Omental fat pad (tissue), 4 donors: ENCODE results near the gene SLC27A1. TPM values are rescaled to one million over a fixed set of nuclear protein-coding genes. Genes with fewer than 3 reads are reported as not detected.
A peak's percentile ranks its signal among the peaks of the same experiment; 100 is the strongest.

Source experiments
- ATAC-seq: fragments of 150-250 bp; one replicate; pipeline ENCODE4 v1.9.1; 2016; ENCODE audit warnings: mild to moderate bottlenecking, moderate library complexity; ENCODE audit not compliant: low FRiP score
- DNase-seq: peaks from one replicate; pipeline ENCODE4 v3.0.0-alpha.2; 2019; ENCODE audit warnings: low spot score
- total RNA-seq, 4 donors: library from RNA; depleted of rRNA; stranded (reverse); fragments of >200 nt; gene quantifications; one replicate each; pipeline ENCODE4 v1.1.0, GENCODE V29; 2016
- TF ChIP-seq, protein P1 (sequence below), 3 donors: fragments of 450-650 bp; IDR thresholded peaks; one replicate each; pipeline ENCODE4 v1.5.1; 2016 to 2017; ENCODE audit warnings: antibody characterized with exemption in 3 of 3, mild to moderate bottlenecking in 3 of 3, moderate library complexity in 2 of 3

SLC27A1 gene
- total RNA-seq = 10 to 100 TPM; 26.6 to 52.8 (median 40.4) TPM

DNA sequence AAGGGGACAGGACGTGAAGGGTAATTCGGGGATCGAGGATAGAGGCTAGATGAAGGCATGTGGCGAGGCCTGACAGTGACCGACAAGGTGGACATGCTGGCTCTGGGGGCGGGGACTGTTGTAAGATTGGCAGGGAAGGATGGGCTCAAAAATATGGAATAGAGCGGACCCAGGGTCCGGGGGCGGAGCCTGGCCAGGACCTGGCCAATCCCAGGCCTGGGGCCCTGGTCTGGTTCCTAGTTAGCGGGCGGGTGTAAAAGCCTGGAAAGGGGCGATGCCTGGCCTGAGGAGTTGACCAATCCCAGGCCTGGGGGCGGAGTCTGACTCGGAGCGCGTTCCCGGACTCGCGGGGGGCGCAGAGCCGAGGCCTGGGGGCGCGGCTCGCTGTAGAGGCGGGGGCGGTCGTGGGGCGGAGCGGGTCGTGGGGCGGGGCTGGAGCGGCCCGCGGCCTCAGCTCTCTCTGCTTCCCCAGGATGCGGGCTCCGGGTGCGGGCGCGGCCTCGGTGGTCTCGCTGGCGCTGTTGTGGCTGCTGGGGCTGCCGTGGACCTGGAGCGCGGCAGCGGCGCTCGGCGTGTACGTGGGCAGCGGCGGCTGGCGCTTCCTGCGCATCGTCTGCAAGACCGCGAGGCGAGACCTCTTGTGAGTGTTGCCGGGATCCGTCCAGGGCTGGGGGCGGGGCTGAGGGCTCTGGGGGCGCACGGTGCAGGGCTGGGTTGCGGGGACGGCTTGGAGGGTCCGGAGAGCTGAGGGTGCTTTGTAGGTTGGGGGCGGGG lies at the start of gene SLC27A1:
TSS of gene SLC27A1 (plus strand) at position 457 of the 774 bp plus-strand sequence. CDS start at position 474, 17 bp downstream.
- TF ChIP-seq, protein P1, sequence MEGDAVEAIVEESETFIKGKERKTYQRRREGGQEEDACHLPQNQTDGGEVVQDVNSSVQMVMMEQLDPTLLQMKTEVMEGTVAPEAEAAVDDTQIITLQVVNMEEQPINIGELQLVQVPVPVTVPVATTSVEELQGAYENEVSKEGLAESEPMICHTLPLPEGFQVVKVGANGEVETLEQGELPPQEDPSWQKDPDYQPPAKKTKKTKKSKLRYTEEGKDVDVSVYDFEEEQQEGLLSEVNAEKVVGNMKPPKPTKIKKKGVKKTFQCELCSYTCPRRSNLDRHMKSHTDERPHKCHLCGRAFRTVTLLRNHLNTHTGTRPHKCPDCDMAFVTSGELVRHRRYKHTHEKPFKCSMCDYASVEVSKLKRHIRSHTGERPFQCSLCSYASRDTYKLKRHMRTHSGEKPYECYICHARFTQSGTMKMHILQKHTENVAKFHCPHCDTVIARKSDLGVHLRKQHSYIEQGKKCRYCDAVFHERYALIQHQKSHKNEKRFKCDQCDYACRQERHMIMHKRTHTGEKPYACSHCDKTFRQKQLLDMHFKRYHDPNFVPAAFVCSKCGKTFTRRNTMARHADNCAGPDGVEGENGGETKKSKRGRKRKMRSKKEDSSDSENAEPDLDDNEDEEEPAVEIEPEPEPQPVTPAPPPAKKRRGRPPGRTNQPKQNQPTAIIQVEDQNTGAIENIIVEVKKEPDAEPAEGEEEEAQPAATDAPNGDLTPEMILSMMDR (IDR thresholded peaks at IDR 0.05) = no peak
- ATAC-seq = peak; percentile 96
- peak; percentile 95 for DNase-seq

DNA sequence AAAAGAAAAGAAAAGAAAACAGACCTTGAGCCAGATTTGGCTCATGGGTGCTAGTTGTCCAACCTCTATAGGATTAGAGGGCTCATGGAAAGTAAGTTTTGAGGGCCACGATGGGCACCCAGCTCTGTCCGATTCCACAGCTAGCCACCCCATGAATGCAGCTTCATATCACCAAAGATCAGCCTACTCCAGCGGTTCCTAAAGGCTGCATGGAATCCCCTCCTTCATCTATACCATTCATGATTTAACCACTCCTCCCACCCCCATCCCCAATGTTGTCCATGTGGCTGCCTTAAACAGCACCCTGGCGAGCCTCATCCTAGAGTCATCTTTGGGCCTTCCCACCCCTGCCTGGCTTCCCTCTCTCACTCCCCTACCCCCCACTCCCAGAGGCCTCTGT lies 48.4 kb upstream of the SLC27A1 start:
- DNase-seq (no peak), ATAC-seq (no peak)

DNA sequence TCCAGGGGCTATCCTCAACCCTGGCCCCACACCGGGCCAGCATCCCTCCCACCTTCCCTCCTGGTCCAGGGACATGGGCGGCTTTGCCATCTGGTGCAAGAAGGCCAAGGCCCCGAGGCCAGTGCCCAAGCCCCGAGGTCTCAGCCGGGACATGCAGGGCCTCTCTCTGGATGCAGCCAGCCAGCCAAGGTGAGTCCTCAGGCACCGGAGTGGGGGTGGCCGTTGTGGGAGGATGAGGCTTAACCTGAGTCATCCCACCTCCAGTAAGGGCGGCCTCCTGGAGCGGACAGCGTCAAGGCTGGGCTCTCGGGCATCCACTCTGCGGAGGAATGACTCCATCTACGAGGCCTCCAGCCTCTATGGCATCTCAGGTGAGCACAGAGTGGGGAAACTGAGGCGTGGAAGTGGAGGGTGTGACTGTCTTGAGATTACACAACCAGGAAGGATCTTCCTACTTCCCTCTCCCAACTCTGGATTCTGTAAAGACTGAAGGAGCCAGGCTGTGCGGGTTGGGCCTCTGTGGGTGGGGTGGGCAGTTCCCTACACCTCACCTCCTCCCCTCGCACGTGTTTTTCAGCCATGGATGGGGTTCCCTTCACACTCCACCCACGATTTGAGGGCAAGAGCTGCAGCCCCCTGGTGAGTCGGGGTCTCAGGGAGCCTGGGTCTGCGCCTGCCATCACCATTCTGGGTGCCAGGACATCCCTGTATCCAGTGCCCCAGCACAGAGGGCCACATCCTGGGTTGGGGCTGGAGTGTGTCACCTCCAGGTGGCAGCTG lies 46.7 kb upstream of the SLC27A1 start:
- DNase-seq (no peak), ATAC-seq (no peak)
- TF ChIP-seq, protein P1 (IDR thresholded peaks at IDR 0.05) = no peak

More for the DNA sequence above, 48.4 kb upstream of the SLC27A1 start:
- TF ChIP-seq, protein P1 (IDR thresholded peaks at IDR 0.05) = no peak

DNA sequence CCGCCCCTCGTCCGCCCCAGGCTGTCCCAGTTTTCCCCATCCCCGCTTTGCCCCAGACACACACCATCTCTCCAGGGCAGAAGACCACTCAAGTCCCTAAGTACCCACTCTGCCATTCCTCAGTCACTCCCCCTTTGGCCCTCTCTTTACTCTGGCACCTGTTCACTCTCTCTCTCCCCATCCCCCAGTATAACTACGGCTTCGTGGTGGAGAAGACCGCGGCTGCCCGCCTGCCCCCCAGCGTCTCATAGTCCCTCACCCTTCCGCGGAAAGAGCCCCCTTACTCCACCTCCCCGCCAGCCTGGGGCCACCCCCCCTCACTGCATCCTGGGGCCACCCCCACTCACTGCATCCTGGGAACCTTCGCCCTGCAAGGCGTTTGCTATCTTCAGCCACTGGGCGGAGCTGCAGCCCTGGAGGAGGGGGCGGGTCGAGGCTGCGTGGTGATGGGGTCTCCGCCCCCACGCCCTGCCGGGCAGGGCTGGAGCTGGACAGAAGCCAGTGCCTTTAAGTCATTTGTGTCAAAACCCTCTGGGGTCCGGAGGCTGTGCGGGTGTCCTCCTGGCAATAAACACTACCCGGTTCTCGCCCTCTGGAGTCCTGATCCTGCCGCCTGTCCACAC lies 45.5 kb upstream of the SLC27A1 start:
- ATAC-seq (peak; percentile 43), DNase-seq (no peak)
- TF ChIP-seq, protein P1 (IDR thresholded peaks at IDR 0.05) = no peak

DNA sequence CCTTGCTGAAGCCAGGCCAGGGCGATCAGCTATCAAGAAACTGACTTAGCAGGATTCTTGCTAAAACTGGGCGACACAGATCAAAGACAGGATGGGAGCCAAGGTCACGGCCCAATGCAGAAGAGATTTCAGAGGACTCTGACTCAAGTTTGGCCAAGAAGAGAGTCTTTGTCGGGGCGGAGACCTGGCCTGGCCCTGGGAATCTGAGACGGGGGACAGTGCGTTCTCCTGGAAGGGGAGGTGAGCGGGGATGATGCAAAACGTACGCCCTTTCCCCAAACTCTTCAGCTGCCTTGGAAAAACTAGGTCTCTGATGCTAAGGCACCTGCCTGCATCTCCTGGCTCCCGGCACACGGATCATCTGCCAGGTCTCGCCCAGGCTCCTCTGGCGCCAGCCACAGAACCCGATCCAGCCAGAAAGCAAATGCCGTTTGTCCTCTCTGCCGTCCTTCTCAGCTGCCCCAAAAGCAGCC lies 40.6 kb upstream of the SLC27A1 start:
- ATAC-seq = no peak
- no peak for DNase-seq
- TF ChIP-seq, protein P1 (IDR thresholded peaks at IDR 0.05) = no peak

DNA sequence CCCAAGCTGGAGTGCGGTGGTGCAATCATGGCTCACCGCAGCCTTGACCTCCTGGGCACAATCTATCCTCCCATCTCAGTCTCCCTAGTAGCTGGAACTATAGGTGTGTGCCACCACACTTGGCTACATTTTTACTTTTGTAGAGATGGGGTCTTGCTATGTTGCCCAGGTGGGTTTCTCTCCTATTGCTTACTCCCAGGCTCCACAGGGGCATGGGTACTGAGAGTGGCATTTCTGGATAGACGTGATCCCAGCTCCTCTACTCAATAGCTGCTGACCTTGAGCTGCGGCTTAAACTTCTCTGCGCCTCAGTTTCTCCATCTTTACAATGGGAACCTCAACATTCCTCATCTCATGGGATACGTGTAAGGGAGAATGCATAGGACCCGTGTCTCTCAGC lies 38.9 kb upstream of the SLC27A1 start:
- ATAC-seq (no peak), DNase-seq (no peak)
- TF ChIP-seq, protein P1 (IDR thresholded peaks at IDR 0.05) = no peak
